HepG2 (cell line): ENCODE data around the gene C16orf87. TPM values are rescaled to one million over a fixed set of nuclear protein-coding genes. Genes with fewer than 3 reads are reported as not detected.

Experiments used
- ATAC-seq: fragments of 200-7000 bp; cut with Tn5 transposase; 3 replicates; pipeline ENCODE4 v1.9.1; 2020; ENCODE audit warnings: mild to moderate bottlenecking, moderate library complexity
- BruUV-seq: library from RNA; stranded (reverse); fragments of 400-500 nt; replicated peaks from 2 replicates; lab custom pipeline; 2021; lab: Mats Ljungman, UMichigan
- CTCF ChIA-PET: fragments of 300-600 bp; formaldehyde crosslinking; extraction: SDS; loops from one replicate; lab custom pipeline; 2021; ENCODE audit warnings: low total read pairs, inconsistent platforms, low intra/inter-chr PET ratio; lab: Yijun Ruan, JAX
- POLR2A ChIA-PET: fragments of 350-600 bp; sonication (Branson Sonifier 250); formaldehyde crosslinking; loops from one replicate; lab custom pipeline; 2020; ENCODE audit warnings: antibody characterized with exemption, inconsistent platforms; lab: Yijun Ruan, JAX
- DNase-seq: peaks from one replicate; pipeline ENCODE4 v3.0.0-alpha.2; 2015; ENCODE audit warnings: low spot score
- FAIRE-seq: peaks from 3 replicates; lab custom pipeline; 2011; peaks lifted over from hg19 to GRCh38; lab: Jason Lieb, UNC
- H2AFZ ChIP-seq: one replicate; pipeline ENCODE4 v1.6.1; 2011; ENCODE audit warnings: low read length, inconsistent platforms
- H3K27ac ChIP-seq: fragments of 300-600 bp; 3 replicates; pipeline ENCODE4 v1.8.0; 2011; ENCODE audit warnings: mixed run types, mild to moderate bottlenecking, mixed read lengths, low read length, inconsistent platforms; ENCODE audit not compliant: insufficient read depth; ENCODE audit errors: extremely low read length
- H3K27me3 ChIP-seq, 2 experiments: fragments of 200-600 bp in 1 of 2; 2 replicates in 1 of 2; 3 replicates in 1 of 2; pipeline versions ENCODE4 v1.6.0 to v1.8.0; 2011; ENCODE audit warnings: low read length in 2 of 2, mild to moderate bottlenecking in 2 of 2, moderate library complexity in 2 of 2, inconsistent platforms in 1 of 2; ENCODE audit not compliant: insufficient read depth in 2 of 2, control insufficient read depth in 1 of 2
- H3K36me3 ChIP-seq, 2 experiments: fragments of 200-600 bp in 1 of 2; replicated peaks in 1 of 2; 2 replicates in 1 of 2; 3 replicates in 1 of 2; pipeline versions ENCODE4 v1.5.1 to v1.8.0; 2011; ENCODE audit warnings: low read length in 2 of 2, inconsistent platforms in 1 of 2; ENCODE audit not compliant: insufficient read depth in 2 of 2, control insufficient read depth in 1 of 2
- H3K4me1 ChIP-seq: 2 replicates; pipeline ENCODE4 v1.5.1; 2012; ENCODE audit warnings: low read length, inconsistent platforms; ENCODE audit not compliant: insufficient read depth
- H3K4me2 ChIP-seq: 2 replicates; pipeline ENCODE4 v1.6.0; 2011; ENCODE audit warnings: low read depth, low read length, inconsistent platforms
- H3K4me3 ChIP-seq, 3 experiments: fragments of 200-600 bp in 1 of 3; sonication (generic), shearing (Covaris generic) in 1 of 3; replicated peaks in 1 of 3; 2 replicates each; pipeline ENCODE4 v1.5.1; 2011 to 2016; ENCODE audit warnings: low read length in 3 of 3, inconsistent platforms in 2 of 3, low read depth in 2 of 3, mild to moderate bottlenecking in 2 of 3, control low read depth in 1 of 3, mixed read lengths in 1 of 3; ENCODE audit not compliant: insufficient read depth in 1 of 3
- H3K79me2 ChIP-seq: one replicate; pipeline ENCODE4 v1.6.1; 2011; ENCODE audit warnings: low read length, inconsistent platforms; ENCODE audit not compliant: insufficient read depth
- H3K9ac ChIP-seq: 2 replicates; pipeline ENCODE4 v1.6.0; 2011; ENCODE audit warnings: mild to moderate bottlenecking, low read depth, low read length, inconsistent platforms; ENCODE audit not compliant: insufficient read depth
- H3K9me3 ChIP-seq: 2 replicates; pipeline ENCODE4 v1.5.1; 2012; ENCODE audit warnings: mild to moderate bottlenecking, low read length
- H4K20me1 ChIP-seq: 2 replicates; pipeline ENCODE4 v1.6.0; 2011; ENCODE audit warnings: inconsistent platforms, mild to moderate bottlenecking, low read length, moderate library complexity; ENCODE audit not compliant: insufficient read depth
- ARID4A ChIP-seq: sonication (generic); formaldehyde crosslinking; IDR thresholded peaks from 2 replicates; pipeline ENCODE4 v1.5.0; 2020; ENCODE audit warnings: mild to moderate bottlenecking, missing genetic modification reagents, borderline replicate concordance
- KLF15 ChIP-seq: sonication (generic); formaldehyde crosslinking; IDR thresholded peaks from 2 replicates; pipeline ENCODE4 v1.8.1; 2023; ENCODE audit warnings: borderline replicate concordance, mild to moderate bottlenecking, inconsistent platforms, missing genetic modification reagents, mixed read lengths
- MLX ChIP-seq: IDR thresholded peaks from 2 replicates; pipeline ENCODE4 v1.6.1; 2016
- NFKBIZ ChIP-seq: IDR thresholded peaks from 2 replicates; pipeline ENCODE4 v1.6.1; 2018; ENCODE audit warnings: missing genetic modification reagents, missing compliant biosample characterization
- PREB ChIP-seq: sonication (generic); formaldehyde crosslinking; IDR thresholded peaks from 2 replicates; pipeline ENCODE4 v1.4.0; 2020; ENCODE audit warnings: missing genetic modification reagents
- ZNF607 ChIP-seq: sonication (generic); formaldehyde crosslinking; IDR thresholded peaks from 2 replicates; pipeline ENCODE4 v1.5.1; 2020; ENCODE audit warnings: missing genetic modification reagents, mild to moderate bottlenecking, borderline replicate concordance
- WGBS: methylation state at CpG from one replicate; pipeline ENCODE4 v1.1.6; 2017; ENCODE audit warnings: low lambda C conversion rate; 5-methylcytosine and 5-hydroxymethylcytosine counted together
- in situ Hi-C: cut with HindIII; loops from 2 replicates; pipeline ENCODE4 v1.10.0; 2017; ENCODE audit warnings: low pct_unique_long_range_greater_than_20kb; ENCODE audit not compliant: extremely low pct_ligation_motif_present
- intact Hi-C: fragments of 100-400 bp; cut with micrococcal nuclease; formaldehyde crosslinking; loops from one replicate; pipeline ENCODE4 v1.10.0; 2022; ENCODE audit not compliant: unreplicated experiment
- polyA plus RNA-seq, 8 experiments: library from polyadenylated mRNA; depleted of rRNA in 3 of 8; stranded (reverse) in 7 of 8; unstranded in 1 of 8; fragments of >200 nt; fragmentation: Illumina TruSeq in 4 of 8; extraction: Trizol in 4 of 8; gene quantifications; 2 replicates each; pipeline versions ENCODE4 v1.2.1 to v1.2.3, GENCODE V29; 2011 to 2016; ENCODE audit warnings: low read depth in 4 of 8, missing spikeins in 1 of 8, mixed read lengths in 1 of 8; ENCODE audit not compliant: insufficient read depth in 1 of 8
- total RNA-seq, 5 experiments: library from RNA; depleted of rRNA; stranded (reverse); fragments of >200 nt; fragmentation: Illumina TruSeq; extraction: Trizol; gene quantifications; 2 replicates each; pipeline ENCODE4 v1.2.3, GENCODE V29; 2016; ENCODE audit warnings: low read depth in 1 of 5
- TF ChIP-seq, protein P1 (sequence below): sonication (generic); formaldehyde crosslinking; IDR thresholded peaks from 2 replicates; pipeline ENCODE4 v1.5.1; 2020; ENCODE audit warnings: mild to moderate bottlenecking, missing genetic modification reagents, moderate library complexity

C16orf87 gene
- total and polyA plus RNA-seq, 2 of the 13 experiments (the other 11 are each of a cell fraction or from before 2014, with no cell fraction given) = 8.6 to 19.5 TPM

GRCh38 chr16:46796764-46797269, 34.2 kb downstream of the C16orf87 start:
- H3K36me3 ChIP-seq = no peaks in the 10 kb centered on the region
- DNase-seq (no peak), ATAC-seq (no peak), FAIRE-seq (no peak)
- H3K4me3 ChIP-seq = no peak overlapping the region
- H2AFZ ChIP-seq = no peak overlapping the region
- no peak overlapping the region for H3K27ac ChIP-seq
- H3K4me1 ChIP-seq = no peaks in the 10 kb centered on the region
- intact Hi-C loops (no loop called here), in situ Hi-C loops (no loop called here)
- ChIA-PET CTCF (no interaction called here), POLR2A (no interaction called here)
- no peaks in the 10 kb centered on the region for H3K27me3 ChIP-seq
- H3K4me2 ChIP-seq = no peak overlapping the region
- BruUV-seq = no TSS peak
- H3K9me3 ChIP-seq = peaks cover 15% of the 10 kb centered on the region
- H3K79me2 ChIP-seq = no peaks in the 10 kb centered on the region
- WGBS = 97% methylated on average over 1 of the region's 1 CpG
- H3K9ac ChIP-seq = no peak overlapping the region
- TF ChIP-seq ARID4A (CRISPR knock-in tag) (no peak), KLF15 (no peak), MLX (no peak), ZNF607 (no peak), NFKBIZ (CRISPR knock-in tag) (no peak), PREB (CRISPR knock-in tag) (no peak)
- TF ChIP-seq, protein P1, sequence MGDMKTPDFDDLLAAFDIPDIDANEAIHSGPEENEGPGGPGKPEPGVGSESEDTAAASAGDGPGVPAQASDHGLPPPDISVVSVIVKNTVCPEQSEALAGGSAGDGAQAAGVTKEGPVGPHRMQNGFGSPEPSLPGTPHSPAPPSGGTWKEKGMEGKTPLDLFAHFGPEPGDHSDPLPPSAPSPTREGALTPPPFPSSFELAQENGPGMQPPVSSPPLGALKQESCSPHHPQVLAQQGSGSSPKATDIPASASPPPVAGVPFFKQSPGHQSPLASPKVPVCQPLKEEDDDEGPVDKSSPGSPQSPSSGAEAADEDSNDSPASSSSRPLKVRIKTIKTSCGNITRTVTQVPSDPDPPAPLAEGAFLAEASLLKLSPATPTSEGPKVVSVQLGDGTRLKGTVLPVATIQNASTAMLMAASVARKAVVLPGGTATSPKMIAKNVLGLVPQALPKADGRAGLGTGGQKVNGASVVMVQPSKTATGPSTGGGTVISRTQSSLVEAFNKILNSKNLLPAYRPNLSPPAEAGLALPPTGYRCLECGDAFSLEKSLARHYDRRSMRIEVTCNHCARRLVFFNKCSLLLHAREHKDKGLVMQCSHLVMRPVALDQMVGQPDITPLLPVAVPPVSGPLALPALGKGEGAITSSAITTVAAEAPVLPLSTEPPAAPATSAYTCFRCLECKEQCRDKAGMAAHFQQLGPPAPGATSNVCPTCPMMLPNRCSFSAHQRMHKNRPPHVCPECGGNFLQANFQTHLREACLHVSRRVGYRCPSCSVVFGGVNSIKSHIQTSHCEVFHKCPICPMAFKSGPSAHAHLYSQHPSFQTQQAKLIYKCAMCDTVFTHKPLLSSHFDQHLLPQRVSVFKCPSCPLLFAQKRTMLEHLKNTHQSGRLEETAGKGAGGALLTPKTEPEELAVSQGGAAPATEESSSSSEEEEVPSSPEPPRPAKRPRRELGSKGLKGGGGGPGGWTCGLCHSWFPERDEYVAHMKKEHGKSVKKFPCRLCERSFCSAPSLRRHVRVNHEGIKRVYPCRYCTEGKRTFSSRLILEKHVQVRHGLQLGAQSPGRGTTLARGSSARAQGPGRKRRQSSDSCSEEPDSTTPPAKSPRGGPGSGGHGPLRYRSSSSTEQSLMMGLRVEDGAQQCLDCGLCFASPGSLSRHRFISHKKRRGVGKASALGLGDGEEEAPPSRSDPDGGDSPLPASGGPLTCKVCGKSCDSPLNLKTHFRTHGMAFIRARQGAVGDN (CRISPR knock-in tag) = no peak
- no peaks in the 10 kb centered on the region for H4K20me1 ChIP-seq
